Cardiac muscle cell (in vitro differentiated cells and primary cell): ENCODE data around the gene PRKCA. TPM values are rescaled to one million over a fixed set of nuclear protein-coding genes. Genes with fewer than 3 reads are reported as not detected.
"Not testable (repeated sequence)": the region's sequence is repeated elsewhere in the genome, so short reads cannot be mapped to it uniquely, and the experiment has no call there.

Source experiments
- DNase-seq, 2 donors: peaks; one replicate each; pipeline versions ENCODE4 v3.0.0 to v3.0.0-alpha.2; 2010 to 2017; ENCODE audit warnings: low read depth in 1 of 2, low spot score in 1 of 2
- H3K27ac ChIP-seq: fragments of 200-600 bp; sonication (generic); 2 replicates; pipeline ENCODE4 v1.5.1; 2016
- H3K27me3 ChIP-seq: fragments of 200-600 bp; sonication (generic); 2 replicates; pipeline ENCODE4 v1.6.0; 2016; ENCODE audit warnings: control low read depth
- H3K36me3 ChIP-seq: fragments of 200-600 bp; sonication (generic); 2 replicates; pipeline ENCODE4 v1.5.1; 2016; ENCODE audit warnings: control low read depth
- H3K4me1 ChIP-seq: fragments of 200-600 bp; sonication (generic); 2 replicates; pipeline ENCODE4 v1.8.1; 2017; ENCODE audit warnings: low read depth, mild to moderate bottlenecking, mixed run types
- H3K4me3 ChIP-seq: fragments of 200-600 bp; sonication (generic); 2 replicates; pipeline ENCODE4 v1.5.1; 2016; ENCODE audit warnings: mild to moderate bottlenecking
- H3K9me3 ChIP-seq: fragments of 200-600 bp; sonication (generic); 2 replicates; pipeline ENCODE4 v1.5.1; 2017; ENCODE audit warnings: low read depth, mild to moderate bottlenecking, control low read depth
- CTCF ChIP-seq: IDR thresholded peaks from 2 replicates; pipeline ENCODE4 v1.5.1; 2012; ENCODE audit warnings: low read depth, mild to moderate bottlenecking, low read length
- polyA plus RNA-seq: library from polyadenylated mRNA; unstranded; fragments of >200 nt; fragmentation: Nextera tagmentation; extraction: Ambion mirVana; gene quantifications from 2 replicates; pipeline ENCODE4 v1.2.1, GENCODE V29; 2016
- total RNA-seq: library from RNA; depleted of rRNA; stranded (reverse); fragments of >200 nt; gene quantifications from 2 replicates; pipeline ENCODE4 v1.2.3, GENCODE V29; 2016

PRKCA gene
- total and polyA plus RNA-seq, 2 experiments from 2014 or later: 3.1 to 10.3 TPM

- no peak for DNase-seq
- no peaks in the 10 kb centered on the region for H3K9me3 ChIP-seq
- H3K27me3 ChIP-seq: no peaks in the 10 kb centered on the region
- no peak overlapping the region for H3K4me3 ChIP-seq
- peaks cover 20% of the 10 kb centered on the region for H3K4me1 ChIP-seq
- no peaks in the 10 kb centered on the region for H3K36me3 ChIP-seq
- no peak for TF ChIP-seq CTCF
- peak overlapping the region; percentile 13 for H3K27ac ChIP-seq
These were observed 47.3 kb downstream of the PRKCA start for GRCh38 chr17:66349521-66350254.

GRCh38 chr17:66350576-66350975 lies 48.2 kb downstream of the PRKCA start:
- not testable (repeated sequence) for H3K36me3 ChIP-seq, H3K27ac ChIP-seq, DNase-seq

GRCh38 chr17:66351033-66351432 lies 48.6 kb downstream of the PRKCA start:
- no peak for TF ChIP-seq CTCF

More at GRCh38 chr17:66350576-66350975, 48.2 kb downstream of the PRKCA start:
- H3K4me3 ChIP-seq, H3K27me3 ChIP-seq, H3K9me3 ChIP-seq: not testable (repeated sequence)
- peaks cover 20% of the 10 kb centered on the region for H3K4me1 ChIP-seq

GRCh38 chr17:66351701-66352100 lies 49.3 kb downstream of the PRKCA start:
- no peak for TF ChIP-seq CTCF
- no peak for DNase-seq
- no peaks in the 10 kb centered on the region for H3K36me3 ChIP-seq
- H3K27me3 ChIP-seq: no peaks in the 10 kb centered on the region
- H3K4me3 ChIP-seq: no peak overlapping the region
- H3K27ac ChIP-seq: no peak overlapping the region
- H3K9me3 ChIP-seq: no peaks in the 10 kb centered on the region
- peaks cover 20% of the 10 kb centered on the region for H3K4me1 ChIP-seq

More at GRCh38 chr17:66351033-66351432, 48.6 kb downstream of the PRKCA start:
- H3K27me3 ChIP-seq: no peaks in the 10 kb centered on the region
- H3K4me3 ChIP-seq: no peak overlapping the region
- no peak overlapping the region for H3K27ac ChIP-seq
- DNase-seq: no peak
- H3K9me3 ChIP-seq: no peaks in the 10 kb centered on the region
- peaks cover 20% of the 10 kb centered on the region for H3K4me1 ChIP-seq
- H3K36me3 ChIP-seq: no peaks in the 10 kb centered on the region

GRCh38 chr17:66353937-66354401 lies 51.6 kb downstream of the PRKCA start:
- Histone ChIP-seq H3K36me3 (no peaks in the 10 kb centered on the region), H3K4me1 (peaks cover 11% of the 10 kb centered on the region), H3K27me3 (no peaks in the 10 kb centered on the region), H3K4me3 (no peak overlapping the region), H3K9me3 (no peaks in the 10 kb centered on the region), H3K27ac (no peak overlapping the region)
- TF ChIP-seq CTCF: no peak
- peak in 1 of 2 donors; percentile 45 for DNase-seq

GRCh38 chr17:66354472-66354871 lies 52.1 kb downstream of the PRKCA start:
- no peak for TF ChIP-seq CTCF
- DNase-seq: no peak
- H3K9me3 ChIP-seq: no peaks in the 10 kb centered on the region
- H3K27ac ChIP-seq: no peak overlapping the region
- no peaks in the 10 kb centered on the region for H3K36me3 ChIP-seq
- no peak overlapping the region for H3K4me3 ChIP-seq
- H3K27me3 ChIP-seq: no peaks in the 10 kb centered on the region
- peaks cover 6% of the 10 kb centered on the region for H3K4me1 ChIP-seq
